ENCODE measurements around the gene ZNF791.
"Not testable (repeated sequence)": the region's sequence is repeated elsewhere in the genome, so short reads cannot be mapped to it uniquely, and the experiment has no call there.

ZNF791 gene

DNA sequence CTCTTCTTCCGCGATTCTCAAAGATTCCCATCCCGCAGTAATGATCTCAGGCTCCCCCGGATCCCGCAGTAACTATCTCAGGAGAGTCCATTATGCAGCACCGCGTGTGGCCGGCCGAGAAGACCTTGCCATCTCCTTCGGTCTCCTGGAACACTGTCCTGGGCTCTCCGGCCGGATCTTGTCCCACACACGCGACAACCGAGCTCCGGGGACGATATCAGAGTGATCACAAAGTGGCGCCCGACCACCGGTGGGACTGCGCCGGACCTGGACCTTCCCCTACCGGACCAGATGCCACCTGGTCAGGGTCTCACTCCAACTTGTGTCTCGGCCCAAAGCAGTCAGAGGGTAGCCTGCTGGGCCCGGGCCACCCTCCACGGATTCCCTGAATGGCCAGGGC lies 31.8 kb downstream of the ZNF791 start:
- Mint-ChIP-seq H3K4me3 (peak overlapping the region in 1 of 2 donors; percentile 10), H3K27me3 (no peaks in the 10 kb centered on the region), H3K4me1 (ENCODE audit: low read depth in 2 of 2) (peaks cover 6 to 8% of the 10 kb centered on the region in 2 donors), H3K36me3 (ENCODE audit: insufficient read depth) (peaks cover 5% of the 10 kb centered on the region), H3K9me3 (no peaks in the 10 kb centered on the region), H3K27ac (no peak overlapping the region)
- ATAC-seq (replicated peaks) (no peak), DNase-seq (no peak)

DNA sequence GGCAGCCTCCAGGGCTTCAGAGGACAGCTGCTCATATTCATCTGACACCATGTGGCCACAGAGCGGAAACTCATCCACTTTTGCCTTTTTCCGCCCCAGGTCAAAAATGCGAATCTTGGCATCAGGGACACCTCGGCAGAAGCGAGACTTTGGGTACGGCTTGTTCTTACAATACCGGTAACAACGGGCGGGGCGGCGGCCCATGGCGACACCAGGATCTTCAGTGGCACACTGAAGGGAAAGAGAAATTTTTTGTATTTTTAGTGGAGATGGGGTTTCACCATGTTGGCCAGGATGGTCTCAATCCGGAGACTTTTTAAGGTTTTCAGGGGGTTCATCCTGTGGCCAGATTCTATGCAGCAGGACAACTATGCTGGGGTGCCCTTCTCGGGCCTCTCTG lies 33.0 kb downstream of the ZNF791 start:
- not testable (repeated sequence) for H3K9me3 Mint-ChIP-seq; H3K4me1 Mint-ChIP-seq (ENCODE audit: low read depth in 2 of 2); DNase-seq; H3K36me3 Mint-ChIP-seq (ENCODE audit: insufficient read depth); H3K27ac Mint-ChIP-seq; H3K27me3 Mint-ChIP-seq; H3K4me3 Mint-ChIP-seq; ATAC-seq (replicated peaks)

DNA sequence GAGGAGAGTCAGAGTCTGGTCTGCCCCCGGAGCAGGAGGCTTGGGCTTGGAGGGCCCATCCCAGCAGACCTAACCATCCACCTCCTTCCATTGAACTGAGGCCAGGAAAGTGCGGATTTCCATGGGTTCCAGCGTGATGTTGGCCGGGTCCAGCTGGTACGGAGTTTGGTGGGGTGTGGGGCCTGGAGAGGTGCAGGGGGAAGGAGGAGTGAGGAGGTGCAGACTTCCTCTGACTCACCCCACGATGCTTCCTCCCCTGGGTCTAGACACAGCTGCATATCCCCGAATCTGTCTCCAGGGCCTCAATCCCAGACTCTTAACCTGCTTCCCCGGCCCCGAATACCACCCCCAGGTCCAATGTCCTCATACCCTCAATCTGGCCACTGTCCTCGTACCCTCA lies 35.8 kb downstream of the ZNF791 start:
- no peaks in the 10 kb centered on the region for H3K9me3 Mint-ChIP-seq
- no peak overlapping the region for H3K4me3 Mint-ChIP-seq
- peak overlapping the region in 1 of 2 donors; percentile 32 for H3K27ac Mint-ChIP-seq
- H3K36me3 Mint-ChIP-seq (ENCODE audit: insufficient read depth) = peaks cover 12% of the 10 kb centered on the region
- DNase-seq (no peak), ATAC-seq (replicated peaks) (no peak)
- peaks cover 0 to 2% of the 10 kb centered on the region in 2 donors for H3K4me1 Mint-ChIP-seq (ENCODE audit: low read depth in 2 of 2)
- no peaks in the 10 kb centered on the region for H3K27me3 Mint-ChIP-seq

DNA sequence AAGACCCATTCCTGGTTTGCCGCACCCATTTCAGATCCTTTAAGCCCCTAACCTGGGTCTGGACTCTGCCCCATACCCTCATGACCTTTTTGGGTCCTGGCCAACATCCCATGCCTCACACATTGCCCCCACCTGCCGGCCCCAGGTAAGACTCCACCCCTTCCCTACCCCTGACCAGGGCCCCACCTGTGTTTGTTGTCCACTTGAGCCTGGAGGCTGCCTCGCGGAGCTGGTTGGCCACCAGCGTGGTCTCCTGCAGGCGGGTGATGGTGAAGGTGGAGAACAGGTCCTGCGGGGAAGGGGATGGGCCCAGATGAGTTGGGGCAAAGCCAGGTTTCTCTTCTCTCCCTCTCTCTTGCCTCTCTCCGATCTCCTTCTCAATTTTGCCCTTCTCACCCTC lies 36.3 kb downstream of the ZNF791 start:
- Mint-ChIP-seq H3K4me3 (no peak overlapping the region), H3K36me3 (ENCODE audit: insufficient read depth) (peaks cover 17% of the 10 kb centered on the region), H3K9me3 (no peaks in the 10 kb centered on the region), H3K27ac (peak overlapping the region in 1 of 2 donors; percentile 38), H3K27me3 (no peaks in the 10 kb centered on the region), H3K4me1 (ENCODE audit: low read depth in 2 of 2) (peaks cover 0 to 2% of the 10 kb centered on the region in 2 donors)
- ATAC-seq (replicated peaks) (no peak), DNase-seq (no peak)

DNA sequence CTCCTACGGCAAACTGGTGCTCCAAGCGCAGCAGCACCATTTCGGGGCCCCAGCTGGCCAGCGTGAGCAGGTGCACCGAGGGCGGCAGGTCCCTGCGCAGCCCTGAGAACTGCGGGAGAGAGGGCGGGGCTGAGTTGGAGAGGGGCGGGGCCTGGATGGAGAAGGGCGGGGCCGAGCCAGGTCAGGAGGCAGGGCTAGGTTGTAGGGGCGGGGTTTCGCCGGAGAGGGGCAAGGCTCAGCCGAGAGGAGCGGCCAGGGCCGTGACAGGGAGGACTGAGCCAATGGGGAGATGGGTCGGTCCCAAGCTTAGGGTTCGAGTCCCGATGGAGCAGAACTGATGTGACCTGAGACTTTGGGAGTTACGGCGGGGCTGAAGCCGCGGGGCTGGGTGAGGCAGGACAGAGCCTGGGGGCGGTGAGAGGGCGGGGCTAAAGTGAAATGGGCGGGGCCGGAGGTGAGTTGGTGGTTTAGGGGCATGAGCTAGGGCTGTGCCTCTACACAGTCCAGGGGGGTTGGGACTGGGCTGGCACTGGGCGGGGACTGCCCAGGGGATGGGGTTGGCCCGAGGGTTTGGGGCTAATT lies 36.9 kb downstream of the ZNF791 start:
- Mint-ChIP-seq H3K36me3 (ENCODE audit: insufficient read depth) (peaks cover 22% of the 10 kb centered on the region), H3K27me3 (no peaks in the 10 kb centered on the region), H3K4me1 (ENCODE audit: low read depth in 2 of 2) (peaks cover 0 to 2% of the 10 kb centered on the region in 2 donors), H3K27ac (peak overlapping the region in 1 of 2 donors; percentile 38), H3K9me3 (no peaks in the 10 kb centered on the region), H3K4me3 (no peak overlapping the region)
- DNase-seq (no peak), ATAC-seq (replicated peaks) (peak; percentile 70)

DNA sequence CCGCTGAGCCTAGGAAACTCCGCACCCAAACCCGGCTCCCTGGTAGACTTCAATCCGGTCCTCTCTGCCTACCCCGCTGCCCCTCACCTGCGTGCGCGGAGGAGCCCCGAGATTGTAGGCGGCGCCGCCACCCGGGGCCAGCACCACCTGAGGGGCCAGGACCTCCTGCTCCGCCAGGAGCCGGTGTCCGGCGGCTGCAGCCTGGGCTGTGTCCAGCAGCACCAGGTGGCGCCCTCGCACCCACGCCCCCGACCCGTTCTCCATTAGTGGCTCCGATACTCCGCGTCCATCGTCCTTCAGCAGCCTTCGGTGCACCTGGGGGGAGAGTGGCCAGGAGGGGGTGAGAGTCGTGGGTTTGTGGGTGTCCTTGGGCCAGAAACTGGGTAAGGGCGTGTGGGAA lies 37.4 kb downstream of the ZNF791 start:
- H3K27me3 Mint-ChIP-seq = no peaks in the 10 kb centered on the region
- H3K4me1 Mint-ChIP-seq (ENCODE audit: low read depth in 2 of 2) = peaks cover 0 to 2% of the 10 kb centered on the region in 2 donors
- ATAC-seq (replicated peaks) (no peak), DNase-seq (no peak)
- peaks cover 26% of the 10 kb centered on the region for H3K36me3 Mint-ChIP-seq (ENCODE audit: insufficient read depth)
- H3K27ac Mint-ChIP-seq = no peak overlapping the region
- H3K4me3 Mint-ChIP-seq = no peak overlapping the region
- no peaks in the 10 kb centered on the region for H3K9me3 Mint-ChIP-seq

DNA sequence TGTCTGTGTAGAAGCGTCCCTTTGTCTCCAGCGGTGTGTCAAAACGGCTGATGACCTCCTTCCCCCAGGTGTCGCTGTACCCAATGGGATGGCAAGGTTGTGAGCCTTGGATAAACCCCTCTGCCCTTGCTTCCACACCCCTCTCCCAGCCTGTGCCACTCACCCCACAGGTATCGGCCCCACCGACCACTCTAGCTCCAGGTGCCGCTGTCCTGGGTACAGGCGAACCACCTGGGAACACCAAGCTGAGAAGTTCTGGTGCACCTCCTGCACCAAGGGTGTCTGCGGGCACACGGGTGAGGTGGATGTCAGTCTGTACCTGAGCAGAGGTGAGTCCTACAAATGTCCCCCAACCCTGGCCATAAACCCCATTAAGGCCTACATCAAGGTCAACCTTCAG lies 39.2 kb downstream of the ZNF791 start:
- no peak for DNase-seq
- Mint-ChIP-seq H3K36me3 (ENCODE audit: insufficient read depth) (peaks cover 36% of the 10 kb centered on the region), H3K9me3 (no peaks in the 10 kb centered on the region), H3K27me3 (no peaks in the 10 kb centered on the region), H3K4me3 (no peak overlapping the region), H3K27ac (no peak overlapping the region), H3K4me1 (ENCODE audit: low read depth in 2 of 2) (peaks cover 0 to 2% of the 10 kb centered on the region in 2 donors)
- ATAC-seq (replicated peaks) = no peak

DNA sequence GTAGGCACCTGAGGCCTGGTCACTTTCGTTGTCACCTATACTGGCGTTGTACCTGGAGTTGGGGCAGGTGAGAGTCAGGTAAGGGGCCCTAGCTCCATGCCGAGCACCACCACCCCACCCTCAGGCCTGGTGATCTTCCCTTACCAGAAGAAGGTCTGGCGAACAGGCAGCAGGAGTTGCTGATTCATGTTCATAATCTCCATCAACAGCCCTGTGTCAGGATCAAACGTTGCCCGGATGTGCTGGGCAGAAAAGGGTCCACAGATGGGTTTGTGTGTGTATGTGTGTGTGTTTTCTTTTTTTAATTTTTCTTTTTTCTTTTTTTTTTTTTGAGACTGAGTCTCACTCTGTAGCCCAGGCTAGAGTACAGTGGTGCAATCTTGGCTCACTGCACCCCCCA lies 41.5 kb downstream of the ZNF791 start:
- Mint-ChIP-seq H3K9me3 (no peaks in the 10 kb centered on the region), H3K4me1 (ENCODE audit: low read depth in 2 of 2) (peaks cover 0 to 6% of the 10 kb centered on the region in 2 donors), H3K36me3 (ENCODE audit: insufficient read depth) (peaks cover 58% of the 10 kb centered on the region), H3K4me3 (no peak overlapping the region), H3K27me3 (no peaks in the 10 kb centered on the region), H3K27ac (no peak overlapping the region)
- no peak for ATAC-seq (replicated peaks)
- DNase-seq = no peak

DNA sequence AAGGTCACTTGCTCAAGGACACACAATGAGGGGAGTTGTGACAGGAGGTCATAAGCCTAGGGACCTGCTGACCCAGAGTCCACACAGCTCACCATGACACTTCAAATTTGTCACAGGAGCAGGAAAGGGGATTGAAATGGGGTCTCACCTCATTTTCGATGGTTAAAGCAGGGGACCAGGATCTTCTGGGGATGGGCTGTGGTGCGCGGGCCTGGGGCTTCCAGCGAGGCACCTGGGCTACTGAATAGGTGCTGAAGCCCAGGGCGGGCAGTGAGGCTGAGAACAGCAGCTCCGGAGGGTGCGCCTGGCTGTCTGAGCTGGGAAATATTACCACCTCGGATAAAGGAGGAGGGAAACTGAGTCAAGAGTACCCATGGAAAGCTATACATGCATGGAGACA lies 44.8 kb downstream of the ZNF791 start:
- no peaks in the 10 kb centered on the region for H3K27me3 Mint-ChIP-seq
- no peak for ATAC-seq (replicated peaks)
- peaks cover 0 to 4% of the 10 kb centered on the region in 2 donors for H3K4me1 Mint-ChIP-seq (ENCODE audit: low read depth in 2 of 2)
- no peak overlapping the region for H3K4me3 Mint-ChIP-seq
- DNase-seq = no peak
- peaks cover 75% of the 10 kb centered on the region for H3K36me3 Mint-ChIP-seq (ENCODE audit: insufficient read depth)
- H3K9me3 Mint-ChIP-seq = no peaks in the 10 kb centered on the region
- H3K27ac Mint-ChIP-seq = peak overlapping the region; percentile 10 to 26

DNA sequence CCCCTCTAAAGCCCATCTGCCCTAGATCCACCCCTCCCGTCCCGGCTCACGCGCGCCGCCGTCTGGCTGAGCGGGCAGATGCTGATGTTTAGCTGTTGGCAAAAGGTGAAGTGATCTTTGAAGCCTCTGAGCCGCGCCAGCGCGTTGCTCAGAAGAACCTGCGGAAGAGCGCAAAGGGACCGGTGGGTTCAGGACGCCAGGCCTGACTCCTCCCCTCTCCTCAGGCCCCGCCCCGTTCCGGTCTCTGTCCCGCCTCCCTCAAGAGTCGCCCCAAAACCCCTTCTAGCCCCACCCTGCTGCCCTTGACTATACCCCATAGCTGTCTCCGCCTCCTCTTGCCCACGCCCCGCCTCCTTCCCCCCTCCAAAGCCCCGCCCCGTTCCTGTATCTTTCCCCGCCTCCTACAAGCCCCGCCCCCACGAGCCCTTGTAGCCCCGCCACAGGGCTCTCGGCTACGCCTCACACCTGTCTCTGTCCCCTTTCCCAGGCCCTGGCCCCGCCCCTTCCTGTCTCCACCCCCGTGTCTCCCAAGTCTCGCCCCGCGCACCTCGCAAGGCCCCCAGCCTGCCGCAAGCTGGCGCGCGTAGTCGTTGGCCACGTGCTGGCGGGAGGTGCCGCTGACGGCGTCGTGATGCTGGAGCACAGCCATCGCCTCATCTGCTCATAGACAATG lies 46.3 kb downstream of the ZNF791 start:
- no peak for ATAC-seq (replicated peaks)
- Mint-ChIP-seq H3K36me3 (ENCODE audit: insufficient read depth) (peaks cover 83% of the 10 kb centered on the region), H3K27ac (no peak overlapping the region), H3K4me3 (no peak overlapping the region), H3K9me3 (no peaks in the 10 kb centered on the region), H3K4me1 (ENCODE audit: low read depth in 2 of 2) (peaks cover 0 to 4% of the 10 kb centered on the region in 2 donors), H3K27me3 (no peaks in the 10 kb centered on the region)
- DNase-seq = no peak

DNA sequence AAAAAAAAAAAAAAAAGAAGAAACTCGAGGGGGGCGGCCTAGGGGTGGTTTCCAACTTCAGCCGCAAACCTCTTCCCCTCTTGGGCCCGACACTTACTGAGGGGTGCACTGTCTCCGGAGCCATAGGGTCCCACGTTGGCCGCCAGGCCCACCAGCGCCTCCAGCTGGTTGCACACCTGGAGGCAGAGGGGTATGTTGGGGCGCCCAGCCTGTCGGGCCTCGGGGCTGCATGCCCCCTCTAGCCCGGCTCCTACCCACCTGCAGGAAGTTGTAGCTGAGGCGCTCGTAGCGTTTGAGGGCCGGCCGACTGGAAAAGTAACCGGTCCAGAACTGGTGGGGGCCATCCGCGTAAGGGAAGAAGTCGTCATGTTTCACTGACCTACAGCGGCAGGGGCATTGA lies 47.2 kb downstream of the ZNF791 start:
- H3K4me3 Mint-ChIP-seq = no peak overlapping the region
- no peak for DNase-seq
- H3K4me1 Mint-ChIP-seq (ENCODE audit: low read depth in 2 of 2) = peaks cover 0 to 4% of the 10 kb centered on the region in 2 donors
- H3K27ac Mint-ChIP-seq = no peak overlapping the region
- no peak for ATAC-seq (replicated peaks)
- peaks cover 82% of the 10 kb centered on the region for H3K36me3 Mint-ChIP-seq (ENCODE audit: insufficient read depth)
- no peaks in the 10 kb centered on the region for H3K9me3 Mint-ChIP-seq
- H3K27me3 Mint-ChIP-seq = no peaks in the 10 kb centered on the region

DNA sequence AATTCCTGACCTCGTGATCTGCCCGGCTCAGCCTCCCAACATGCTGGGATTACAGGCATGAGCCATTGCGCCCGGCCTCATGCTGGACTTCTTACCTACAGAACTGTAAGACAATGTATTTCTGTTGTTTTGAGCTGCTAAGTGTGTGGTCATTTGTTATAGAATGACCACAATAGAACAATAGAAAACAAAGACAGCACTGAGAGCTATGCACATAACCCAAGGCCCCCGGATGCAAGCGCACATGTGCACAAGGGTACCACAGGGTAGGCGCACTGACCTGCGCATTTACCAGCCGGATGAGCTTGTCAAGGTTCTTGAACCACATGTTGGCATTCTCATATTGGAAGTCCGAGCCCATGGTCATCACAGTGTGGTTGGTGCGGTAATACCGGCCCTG lies 50.3 kb downstream of the ZNF791 start:
- Mint-ChIP-seq H3K4me1 (ENCODE audit: low read depth in 2 of 2) (peaks cover 11 to 15% of the 10 kb centered on the region in 2 donors), H3K27me3 (no peaks in the 10 kb centered on the region), H3K9me3 (no peaks in the 10 kb centered on the region), H3K4me3 (no peak overlapping the region), H3K27ac (peak overlapping the region in 1 of 2 donors; percentile 22), H3K36me3 (ENCODE audit: insufficient read depth) (peaks cover 82% of the 10 kb centered on the region)
- no peak for ATAC-seq (replicated peaks)
- no peak for DNase-seq

DNA sequence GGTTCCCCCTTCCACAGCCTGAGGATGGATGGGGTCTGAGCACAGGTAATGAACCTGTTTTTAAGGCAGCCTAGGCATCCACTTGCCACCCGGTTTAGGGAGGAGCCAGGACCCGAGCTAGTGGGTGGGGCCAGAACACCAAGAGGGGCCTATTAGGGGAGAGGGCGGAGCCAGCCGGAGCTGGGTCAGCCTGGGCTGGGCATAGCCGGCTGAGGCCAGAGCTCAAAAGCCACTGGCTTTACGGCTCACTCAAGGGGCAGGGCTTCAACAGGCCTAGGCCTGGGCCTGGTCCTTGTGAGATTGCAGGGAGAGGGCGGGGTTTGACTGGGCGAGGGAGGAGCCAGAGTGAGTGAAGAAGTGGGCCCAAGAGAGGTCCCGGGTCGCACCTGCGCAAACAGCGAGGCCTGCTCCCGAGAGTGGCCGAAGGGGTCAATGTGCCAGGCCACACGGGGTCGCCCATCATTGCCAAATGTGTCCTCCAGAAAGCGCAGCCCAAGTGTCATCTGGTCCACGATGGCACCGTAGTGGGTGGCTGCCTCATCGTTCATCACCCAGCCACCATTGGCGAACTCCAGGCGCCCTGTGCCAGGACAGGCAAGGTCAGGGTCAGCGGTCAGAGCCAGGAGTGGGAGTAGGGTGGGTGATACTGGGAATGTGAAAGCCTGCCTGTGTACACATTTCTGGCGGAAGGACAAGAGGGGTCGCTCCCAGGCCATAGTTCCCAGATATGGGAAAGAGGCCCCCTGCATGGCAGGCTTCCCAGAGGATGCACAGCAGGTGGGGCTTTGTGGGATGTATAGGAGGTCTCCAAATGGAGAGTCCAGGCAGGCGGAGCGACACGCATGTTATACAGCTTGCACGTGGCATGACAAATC lies 53.9 kb downstream of the ZNF791 start:
- H3K4me3 Mint-ChIP-seq = peak overlapping the region; percentile 96 to 99
- H3K27ac Mint-ChIP-seq = peak overlapping the region; percentile 98 to 99
- no peaks in the 10 kb centered on the region for H3K27me3 Mint-ChIP-seq
- no peak for ATAC-seq (replicated peaks)
- peaks cover 62% of the 10 kb centered on the region for H3K36me3 Mint-ChIP-seq (ENCODE audit: insufficient read depth)
- DNase-seq = no peak
- peaks cover 30 to 40% of the 10 kb centered on the region in 2 donors for H3K4me1 Mint-ChIP-seq (ENCODE audit: low read depth in 2 of 2)
- H3K9me3 Mint-ChIP-seq = no peaks in the 10 kb centered on the region

DNA sequence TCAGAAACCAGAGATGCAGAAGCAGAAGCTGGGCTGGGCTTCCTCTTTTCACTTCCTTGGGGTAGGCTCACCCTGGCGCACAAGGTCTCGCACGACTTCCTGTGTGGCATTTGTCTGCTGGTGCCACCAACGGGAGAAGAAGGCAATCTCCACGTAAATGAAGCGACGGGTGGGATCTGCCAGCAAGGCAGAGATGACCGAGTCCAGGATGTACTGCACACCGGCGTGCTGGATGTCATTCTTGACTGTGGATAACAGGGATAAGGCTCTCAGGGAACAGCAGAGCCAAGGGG lies 54.5 kb downstream of the ZNF791 start:
- Mint-ChIP-seq H3K36me3 (ENCODE audit: insufficient read depth) (peaks cover 62% of the 10 kb centered on the region), H3K9me3 (no peaks in the 10 kb centered on the region), H3K4me3 (peak overlapping the region; percentile 96 to 99), H3K27me3 (no peaks in the 10 kb centered on the region), H3K27ac (peak overlapping the region; percentile 98 to 99), H3K4me1 (ENCODE audit: low read depth in 2 of 2) (peaks cover 34 to 43% of the 10 kb centered on the region in 2 donors)
- DNase-seq (peak; percentile 26 to 40 (median 35)), ATAC-seq (replicated peaks) (peak; percentile 23)
